T-helper 1 cell treated with Interleukin-12 subunit alpha and Interleukin-12 subunit beta and Interleukin-4 antibody, amounts not matched to agents 30 μg/mL and 1 μg/mL, for 36 hours (primary cell): ENCODE results near the gene DVL1.
A peak's percentile ranks its signal among the peaks of the same experiment; 100 is the strongest.

Experiments
- H3K27ac Mint-ChIP-seq: one replicate; pipeline ENCODE4 v1.8.0; 2021; ENCODE audit warnings: mild to moderate bottlenecking, mixed read lengths
- H3K27me3 Mint-ChIP-seq: one replicate; pipeline ENCODE4 v1.8.0; 2021; ENCODE audit warnings: low read depth, mixed read lengths
- H3K36me3 Mint-ChIP-seq: one replicate; pipeline ENCODE4 v1.8.0; 2021; ENCODE audit warnings: low read depth, mixed read lengths
- H3K4me1 Mint-ChIP-seq: one replicate; pipeline ENCODE4 v1.8.0; 2021; ENCODE audit warnings: low read depth, mixed read lengths
- H3K4me3 Mint-ChIP-seq: one replicate; pipeline ENCODE4 v1.8.0; 2021; ENCODE audit warnings: mild to moderate bottlenecking, moderate library complexity, mixed read lengths
- H3K9me3 Mint-ChIP-seq: one replicate; pipeline ENCODE4 v1.8.0; 2021; ENCODE audit warnings: mixed read lengths

Gene DVL1

GRCh38 chr1:1354271-1355247 lies 5.3 kb upstream of the DVL1 start:
- Mint-ChIP-seq H3K27ac (no peak overlapping the region), H3K4me3 (no peak overlapping the region), H3K36me3 (no peaks in the 10 kb centered on the region), H3K9me3 (no peaks in the 10 kb centered on the region), H3K27me3 (peaks cover 28% of the 10 kb centered on the region), H3K4me1 (peaks cover 9% of the 10 kb centered on the region)

DNA sequence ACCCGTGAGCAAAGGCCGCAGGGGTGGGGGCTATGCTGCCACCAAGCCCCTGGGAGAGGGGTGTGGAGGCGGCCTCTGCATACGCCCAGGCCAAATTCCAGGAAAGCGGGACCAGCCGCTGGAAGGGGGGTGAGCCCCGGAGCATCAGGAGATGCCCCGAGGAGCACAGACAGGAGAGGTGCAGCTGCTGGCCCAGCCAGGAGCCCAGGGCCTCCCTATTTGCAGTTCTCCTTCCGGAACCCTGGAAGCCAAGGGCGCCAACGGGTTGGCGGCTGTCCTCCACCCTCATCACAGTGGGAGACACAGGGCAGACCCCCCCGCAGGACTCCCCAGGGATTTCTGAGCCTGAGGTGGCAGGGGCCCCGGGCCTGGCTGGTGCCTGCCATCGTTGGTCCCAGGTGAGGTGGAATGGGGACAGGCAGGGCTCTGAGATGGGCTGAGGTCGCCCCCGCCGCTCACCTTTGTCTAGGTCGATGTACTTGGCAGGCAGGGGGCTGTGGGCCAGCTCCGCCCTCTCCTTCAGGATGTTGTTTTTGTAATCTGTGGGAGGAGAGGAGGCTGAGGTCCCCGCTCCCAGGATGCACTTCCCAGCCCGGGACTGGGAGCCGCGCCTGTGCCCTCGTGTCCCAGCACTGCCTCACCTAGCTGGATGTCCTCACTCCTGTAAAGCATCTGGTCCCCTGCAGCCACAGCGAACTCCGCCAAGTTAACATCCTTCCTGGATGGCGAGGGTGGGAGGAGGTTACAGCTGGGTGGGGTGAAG lies 4.4 kb upstream of the DVL1 start:
- no peaks in the 10 kb centered on the region for H3K36me3 Mint-ChIP-seq
- no peak overlapping the region for H3K4me3 Mint-ChIP-seq
- peaks cover 5% of the 10 kb centered on the region for H3K4me1 Mint-ChIP-seq
- H3K9me3 Mint-ChIP-seq: no peaks in the 10 kb centered on the region
- peaks cover 23% of the 10 kb centered on the region for H3K27me3 Mint-ChIP-seq
- H3K27ac Mint-ChIP-seq: no peak overlapping the region

DNA sequence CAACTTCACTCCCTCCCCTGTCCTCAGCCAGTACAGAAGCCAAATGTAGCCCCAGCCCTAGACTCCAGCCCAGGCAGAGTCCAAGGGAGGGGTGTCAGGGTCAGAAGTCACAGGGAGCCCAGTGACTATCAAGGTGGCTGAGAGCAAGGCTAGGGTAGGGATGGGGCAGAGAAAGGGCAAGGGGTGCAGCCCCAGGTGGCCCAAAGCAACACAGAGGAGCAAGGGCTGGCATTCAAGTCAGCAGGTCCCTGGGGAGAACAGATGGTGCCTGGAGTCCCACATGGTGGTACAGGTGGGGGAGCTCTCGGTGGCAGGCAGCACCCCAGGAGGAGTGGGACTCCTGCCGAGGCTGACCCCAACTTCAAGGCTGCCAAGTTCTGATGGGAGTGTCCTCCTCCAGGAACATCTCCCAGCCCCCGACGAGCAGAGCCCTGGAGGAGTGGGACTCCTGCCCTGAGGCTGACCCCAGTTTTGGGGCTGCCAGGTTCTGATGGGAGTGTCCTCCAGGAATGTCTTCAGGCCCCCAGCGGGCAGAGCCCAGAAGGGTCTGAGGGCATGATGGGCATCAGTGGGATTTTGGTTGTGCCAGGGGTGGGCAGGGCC lies 3.7 kb upstream of the DVL1 start:
- Mint-ChIP-seq H3K27ac (no peak overlapping the region), H3K9me3 (no peaks in the 10 kb centered on the region), H3K36me3 (no peaks in the 10 kb centered on the region), H3K27me3 (peaks cover 23% of the 10 kb centered on the region), H3K4me3 (no peak overlapping the region), H3K4me1 (peaks cover 5% of the 10 kb centered on the region)

DNA sequence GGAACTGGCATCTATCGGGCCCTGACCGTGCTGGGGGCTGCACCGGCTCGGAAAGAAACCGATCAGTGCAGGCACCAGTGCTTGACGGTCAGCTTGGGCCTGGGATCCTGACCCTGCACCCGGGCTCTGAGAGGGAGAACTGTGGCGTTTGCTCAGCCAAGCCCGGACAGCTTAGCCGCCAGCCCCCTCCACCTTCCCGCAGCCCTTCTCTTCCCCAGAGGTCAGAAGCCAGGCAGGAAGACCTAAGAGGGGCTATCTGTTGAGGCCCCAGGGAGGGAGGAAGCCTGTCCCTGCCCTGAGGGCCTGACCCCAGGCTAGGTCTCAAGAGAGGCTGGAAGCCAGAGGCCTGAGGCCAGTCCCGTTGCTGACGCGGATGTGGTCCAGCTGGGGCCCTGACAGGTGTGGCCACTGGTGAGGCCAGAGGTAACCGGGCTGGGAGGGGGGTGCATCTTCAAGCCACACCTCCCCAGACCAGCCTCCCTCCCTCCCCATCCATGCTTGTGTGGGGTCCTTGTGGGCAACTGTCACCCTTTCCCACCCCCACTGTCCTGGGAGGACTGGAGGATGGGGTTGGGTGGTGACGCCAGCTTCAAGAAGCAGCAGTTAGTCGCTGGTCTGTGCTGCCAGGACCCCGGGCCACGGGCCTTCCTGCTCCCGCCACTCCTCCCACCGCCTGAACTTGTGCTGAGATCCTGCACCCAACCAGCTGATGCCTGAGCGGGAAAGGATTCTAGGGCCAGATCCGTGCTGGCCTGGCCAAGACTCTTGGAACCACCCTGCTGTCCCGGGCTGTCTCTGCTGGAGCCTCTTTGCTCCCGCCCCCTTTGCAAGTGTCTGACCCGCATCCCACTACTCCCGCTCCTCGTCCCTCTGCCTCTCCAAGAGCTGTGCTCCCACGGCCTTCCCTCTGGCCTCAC lies 2.6 kb upstream of the DVL1 start:
- H3K27ac Mint-ChIP-seq: peak overlapping the region; percentile 44

DNA sequence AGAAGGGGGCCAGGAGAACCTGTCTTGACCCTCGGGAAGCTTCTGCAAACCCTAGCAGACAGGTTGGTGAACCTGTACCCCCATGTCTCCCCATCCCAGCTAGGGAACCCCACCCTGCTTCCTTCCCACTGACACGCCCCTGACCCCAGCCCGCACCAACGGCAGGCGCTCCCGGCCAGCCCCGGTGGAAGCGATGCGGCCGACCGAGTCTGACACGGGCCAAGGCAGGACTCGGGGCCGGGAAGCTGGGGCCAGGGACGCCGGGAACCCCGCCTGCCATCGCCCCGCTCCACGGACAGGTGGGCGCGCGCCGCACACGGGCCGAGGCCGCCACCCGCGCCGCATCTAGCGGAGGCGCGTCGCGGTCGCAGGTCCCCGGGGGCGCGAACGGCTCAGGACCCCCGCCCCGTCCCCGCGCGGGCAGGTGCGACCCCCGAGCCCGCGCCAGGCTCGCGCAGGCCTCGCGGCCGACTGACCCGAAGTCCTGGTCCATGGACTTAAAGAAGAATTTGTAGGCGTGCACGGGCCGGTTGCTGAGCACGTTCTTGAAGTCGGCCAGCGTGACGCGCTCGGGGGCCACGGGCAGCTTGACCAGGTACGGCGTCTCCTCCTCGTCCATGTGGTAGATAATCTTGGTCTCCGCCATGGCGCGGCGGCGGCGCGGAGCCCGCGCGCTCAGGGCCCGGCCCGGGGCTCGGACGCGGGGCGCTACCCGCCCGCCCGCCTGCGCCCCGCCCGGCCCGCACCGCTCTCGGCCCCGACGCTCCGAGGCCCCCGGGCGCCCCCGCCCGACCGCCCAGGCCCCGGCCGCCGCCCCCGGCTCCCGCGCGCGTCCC lies 580 bp downstream of the DVL1 start:
- Mint-ChIP-seq H3K9me3 (no peaks in the 10 kb centered on the region), H3K27me3 (peaks cover 15% of the 10 kb centered on the region), H3K36me3 (no peaks in the 10 kb centered on the region), H3K4me1 (peaks cover 13% of the 10 kb centered on the region), H3K27ac (peak overlapping the region; percentile 15), H3K4me3 (peak overlapping the region; percentile 75)

More for the DNA sequence above, 2.6 kb upstream of the DVL1 start:
- no peaks in the 10 kb centered on the region for H3K36me3 Mint-ChIP-seq
- peaks cover 23% of the 10 kb centered on the region for H3K27me3 Mint-ChIP-seq
- peaks cover 11% of the 10 kb centered on the region for H3K4me1 Mint-ChIP-seq
- H3K4me3 Mint-ChIP-seq: peak overlapping the region; percentile 76
- no peaks in the 10 kb centered on the region for H3K9me3 Mint-ChIP-seq

- Mint-ChIP-seq H3K36me3 (no peaks in the 10 kb centered on the region), H3K4me3 (peak overlapping the region; percentile 75), H3K9me3 (no peaks in the 10 kb centered on the region), H3K4me1 (peaks cover 13% of the 10 kb centered on the region), H3K27me3 (peaks cover 8% of the 10 kb centered on the region), H3K27ac (peak overlapping the region; percentile 15)
These were observed 1.4 kb downstream of the DVL1 start for GRCh38 chr1:1347663-1348419.

DNA sequence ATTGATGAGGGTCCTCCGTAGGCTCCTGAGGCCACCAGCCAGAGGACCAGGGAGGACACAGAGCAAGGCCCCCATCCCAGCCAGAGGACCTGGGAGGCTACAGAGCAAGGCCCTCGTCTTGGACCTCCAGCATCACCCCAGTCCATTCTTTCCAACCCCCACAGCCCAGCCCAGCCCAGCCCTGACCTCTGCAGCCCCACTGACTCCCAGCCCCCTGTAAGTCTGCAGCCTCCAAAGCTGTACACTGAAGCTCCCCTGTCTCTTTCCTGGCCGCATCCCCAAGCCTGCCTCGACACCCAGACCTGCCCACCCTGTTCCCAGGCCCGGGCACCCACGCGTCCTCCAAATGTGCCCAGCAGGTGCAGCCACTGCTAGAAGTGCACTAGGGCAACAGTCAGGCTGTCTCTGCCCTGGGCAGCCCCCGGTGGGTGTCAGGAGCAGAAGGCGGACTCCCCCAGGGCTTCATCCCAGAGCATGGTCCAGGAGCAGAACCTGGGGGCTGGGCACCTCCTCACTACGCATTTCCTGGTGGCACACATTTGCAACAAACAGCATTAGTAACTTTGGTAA lies 2.1 kb downstream of the DVL1 start:
- peaks cover 1% of the 10 kb centered on the region for H3K27me3 Mint-ChIP-seq
- H3K4me3 Mint-ChIP-seq: peak overlapping the region; percentile 75
- H3K27ac Mint-ChIP-seq: no peak overlapping the region
- H3K4me1 Mint-ChIP-seq: peaks cover 9% of the 10 kb centered on the region
- no peaks in the 10 kb centered on the region for H3K9me3 Mint-ChIP-seq
- H3K36me3 Mint-ChIP-seq: no peaks in the 10 kb centered on the region

DNA sequence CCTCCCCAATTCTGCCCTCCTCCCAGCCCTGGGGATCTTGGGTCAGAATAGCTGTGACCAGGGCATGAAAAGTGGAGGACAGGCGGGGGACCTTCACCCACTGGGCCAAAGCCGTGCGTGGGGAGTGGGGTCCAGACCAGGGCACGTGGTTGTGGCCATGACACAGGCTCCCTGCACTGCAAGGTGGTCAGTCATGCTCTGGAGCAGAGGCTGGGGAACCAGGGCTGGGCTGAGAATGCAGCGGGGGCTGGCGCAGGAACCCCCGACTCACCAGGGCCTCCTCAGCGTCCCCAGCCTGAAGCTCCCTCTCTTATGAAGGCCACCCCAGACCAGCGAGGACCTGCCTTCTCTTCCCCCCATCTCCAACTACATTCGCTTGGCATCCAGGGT lies 2.7 kb downstream of the DVL1 start:
- no peaks in the 10 kb centered on the region for H3K27me3 Mint-ChIP-seq
- peaks cover under 1% of the 10 kb centered on the region for H3K36me3 Mint-ChIP-seq
- peak overlapping the region; percentile 62 for H3K4me3 Mint-ChIP-seq
- H3K27ac Mint-ChIP-seq: no peak overlapping the region
- peaks cover 8% of the 10 kb centered on the region for H3K4me1 Mint-ChIP-seq
- H3K9me3 Mint-ChIP-seq: no peaks in the 10 kb centered on the region

DNA sequence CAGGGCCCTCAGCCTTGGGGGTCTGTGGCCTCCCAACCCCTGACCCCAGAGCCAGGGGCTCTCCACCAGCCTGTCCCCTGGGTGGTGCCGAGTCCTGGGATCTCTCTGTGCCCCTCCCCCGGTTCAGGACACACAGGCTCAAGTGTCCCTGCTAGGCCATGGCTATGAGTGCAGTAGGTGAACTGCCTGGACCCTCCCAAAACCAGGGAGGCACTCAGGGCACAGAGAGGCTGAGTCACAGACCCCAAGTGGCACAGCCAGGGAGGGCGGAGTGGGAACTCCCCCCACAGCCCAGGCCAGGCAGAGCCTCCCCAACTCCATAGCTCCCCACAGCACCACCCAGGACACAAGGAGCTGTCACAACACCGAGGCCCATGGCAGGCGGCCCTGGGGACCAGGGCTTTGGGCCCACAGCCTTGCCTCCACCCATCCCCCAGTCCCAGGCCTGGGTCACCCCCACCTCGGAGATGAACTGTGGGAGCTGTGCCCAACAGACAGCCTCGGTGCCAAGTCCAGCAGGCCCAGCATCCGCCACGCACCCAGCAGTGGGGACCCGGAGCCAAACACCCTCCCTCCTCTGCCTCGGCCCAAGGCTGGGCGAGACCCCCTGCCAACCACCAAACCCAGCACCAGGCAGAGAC lies 3.2 kb downstream of the DVL1 start:
- H3K36me3 Mint-ChIP-seq: peaks cover 5% of the 10 kb centered on the region
- H3K4me1 Mint-ChIP-seq: peaks cover 8% of the 10 kb centered on the region
- H3K27ac Mint-ChIP-seq: no peak overlapping the region
- H3K9me3 Mint-ChIP-seq: no peaks in the 10 kb centered on the region
- no peaks in the 10 kb centered on the region for H3K27me3 Mint-ChIP-seq
- no peak overlapping the region for H3K4me3 Mint-ChIP-seq

DNA sequence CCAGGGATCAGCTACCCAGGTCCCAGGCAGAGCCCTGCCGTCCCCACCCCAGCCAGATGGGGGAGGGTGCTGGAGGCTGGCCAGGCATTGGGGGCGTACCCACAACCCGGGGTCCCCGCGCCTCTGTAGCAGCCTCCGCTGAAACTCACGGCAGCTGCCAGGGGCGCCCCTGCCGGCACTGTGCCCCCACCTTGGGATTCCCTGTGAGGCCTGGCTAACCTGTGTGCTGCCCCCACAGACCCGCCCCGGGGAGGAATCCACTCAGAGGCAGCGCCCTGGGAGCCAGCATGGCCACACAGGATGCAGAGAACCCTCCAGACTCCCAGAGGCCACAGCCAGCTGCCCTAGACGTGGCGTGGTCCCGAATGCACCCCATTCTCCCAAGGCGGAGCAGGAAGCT lies 3.8 kb downstream of the DVL1 start:
- Mint-ChIP-seq H3K27ac (no peak overlapping the region), H3K4me3 (no peak overlapping the region)

DNA sequence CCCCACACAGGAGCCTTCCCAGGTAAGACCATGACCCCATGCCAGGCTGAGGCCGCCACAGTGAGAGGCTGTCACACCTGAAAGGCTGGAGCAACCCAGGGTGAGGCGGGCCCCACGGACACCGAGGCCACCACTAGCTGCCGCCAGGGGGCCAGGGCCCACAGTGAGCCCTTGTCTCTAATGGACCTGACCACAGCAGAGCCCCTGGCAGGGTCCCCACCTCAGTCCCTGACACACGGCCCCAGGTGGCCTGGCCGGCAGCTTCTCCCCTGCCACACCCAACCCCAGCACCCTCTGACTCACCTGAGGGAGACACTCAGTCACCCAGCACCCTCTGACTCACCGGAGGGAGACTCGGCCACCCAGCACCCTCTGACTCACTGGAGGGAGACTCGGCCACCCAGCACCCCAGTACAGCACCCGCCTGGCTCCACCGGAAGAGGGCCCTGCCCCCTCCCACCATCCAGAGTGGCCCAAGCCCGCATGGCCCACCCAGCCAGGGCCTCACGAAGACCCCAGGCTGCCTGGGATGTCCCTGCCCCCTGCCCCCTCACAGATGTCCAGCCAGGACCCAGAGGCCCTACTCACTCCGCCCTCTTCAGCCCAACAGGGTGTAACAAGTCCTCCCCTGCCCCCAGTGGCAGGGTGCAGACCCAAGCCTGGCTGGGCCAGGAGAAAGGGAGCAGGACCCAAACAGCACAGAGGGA lies 4.4 kb downstream of the DVL1 start:
- H3K4me1 Mint-ChIP-seq: peaks cover 8% of the 10 kb centered on the region
- H3K36me3 Mint-ChIP-seq: peaks cover 10% of the 10 kb centered on the region
- H3K27ac Mint-ChIP-seq: no peak overlapping the region
- no peak overlapping the region for H3K4me3 Mint-ChIP-seq
- no peaks in the 10 kb centered on the region for H3K9me3 Mint-ChIP-seq
- H3K27me3 Mint-ChIP-seq: no peaks in the 10 kb centered on the region

More for the DNA sequence above, 3.8 kb downstream of the DVL1 start:
- peaks cover 8% of the 10 kb centered on the region for H3K4me1 Mint-ChIP-seq
- no peaks in the 10 kb centered on the region for H3K27me3 Mint-ChIP-seq
- H3K9me3 Mint-ChIP-seq: no peaks in the 10 kb centered on the region
- peaks cover 10% of the 10 kb centered on the region for H3K36me3 Mint-ChIP-seq
